Activated naive CD8-positive, alpha-beta T cell (primary cell): ENCODE measurements around the gene CREBBP.
"Not testable (repeated sequence)": the region's sequence is repeated elsewhere in the genome, so short reads cannot be mapped to it uniquely, and the experiment has no call there.

ENCODE experiments used
- H3K27ac Mint-ChIP-seq: one replicate; pipeline ENCODE4 v1.8.0; 2021; ENCODE audit warnings: mixed read lengths
- H3K27me3 Mint-ChIP-seq: one replicate; pipeline ENCODE4 v1.8.0; 2021; ENCODE audit warnings: mixed read lengths
- H3K36me3 Mint-ChIP-seq: one replicate; pipeline ENCODE4 v1.8.0; 2021; ENCODE audit warnings: mixed read lengths
- H3K4me1 Mint-ChIP-seq: one replicate; pipeline ENCODE4 v1.8.0; 2021; ENCODE audit warnings: low read depth, mixed read lengths
- H3K4me3 Mint-ChIP-seq: one replicate; pipeline ENCODE4 v1.8.0; 2021; ENCODE audit warnings: mild to moderate bottlenecking, mixed read lengths
- H3K9me3 Mint-ChIP-seq: one replicate; pipeline ENCODE4 v1.8.0; 2021; ENCODE audit warnings: low read depth, mixed read lengths

Gene CREBBP

DNA sequence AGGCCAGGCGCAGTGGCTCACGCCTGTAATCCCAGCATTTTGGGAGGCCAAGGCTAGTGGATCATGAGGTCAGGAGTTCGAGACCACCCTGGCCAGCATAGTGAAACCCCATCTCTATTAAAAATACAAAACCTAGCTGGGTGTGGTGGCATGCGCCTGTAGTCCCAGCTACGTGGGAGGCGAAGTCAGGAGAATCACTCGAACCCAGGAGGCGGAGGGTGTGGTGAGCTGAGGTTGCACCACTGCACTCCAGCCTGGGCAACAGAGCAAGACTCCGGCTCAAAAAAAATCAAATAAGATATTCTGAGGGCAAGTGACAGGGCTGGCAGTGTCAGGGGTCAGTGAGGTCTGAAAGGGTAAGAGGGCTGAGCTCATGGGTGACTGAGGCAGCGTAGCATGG is 166.1 kb downstream of the CREBBP start:
- not testable (repeated sequence) for H3K27me3 Mint-ChIP-seq, H3K36me3 Mint-ChIP-seq, H3K9me3 Mint-ChIP-seq, H3K27ac Mint-ChIP-seq
- peaks cover 44% of the 10 kb centered on the region for H3K4me1 Mint-ChIP-seq
- H3K4me3 Mint-ChIP-seq = peak overlapping the region; percentile 82

DNA sequence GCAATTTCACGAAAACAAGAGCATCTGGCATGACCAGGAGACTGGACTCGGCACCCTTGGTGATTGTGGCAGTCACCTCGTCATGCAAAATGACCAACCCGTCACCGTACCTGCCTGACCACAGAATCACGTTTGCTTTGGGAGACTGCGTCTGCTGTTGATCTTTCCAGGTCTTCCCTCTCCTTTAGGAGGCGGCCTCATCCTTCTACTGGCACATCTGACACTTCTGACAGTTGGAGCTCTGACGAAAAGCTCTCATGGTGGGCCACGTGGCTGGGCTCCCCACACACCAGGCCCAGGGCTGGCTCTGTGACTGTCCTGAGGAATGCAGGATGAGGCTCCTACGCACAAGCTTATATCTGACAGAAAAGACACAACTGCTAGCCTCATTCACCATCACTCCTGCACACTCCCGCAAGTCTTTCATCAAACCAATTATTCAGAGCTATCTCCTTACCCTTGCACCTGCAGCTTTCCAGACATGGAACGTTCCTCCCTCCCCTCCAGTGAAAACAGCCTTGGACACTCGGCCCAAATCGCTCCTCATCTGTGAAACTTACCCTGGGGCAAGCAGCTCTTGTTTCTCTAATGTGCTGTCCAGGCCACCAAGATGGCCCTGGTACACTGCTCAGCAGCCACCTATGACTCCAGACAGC is 166.8 kb downstream of the CREBBP start:
- H3K4me1 Mint-ChIP-seq = peaks cover 44% of the 10 kb centered on the region
- peak overlapping the region; percentile 41 for H3K27ac Mint-ChIP-seq
- H3K9me3 Mint-ChIP-seq = no peaks in the 10 kb centered on the region
- H3K27me3 Mint-ChIP-seq = no peaks in the 10 kb centered on the region
- peaks cover 5% of the 10 kb centered on the region for H3K36me3 Mint-ChIP-seq
- H3K4me3 Mint-ChIP-seq = peak overlapping the region; percentile 45

DNA sequence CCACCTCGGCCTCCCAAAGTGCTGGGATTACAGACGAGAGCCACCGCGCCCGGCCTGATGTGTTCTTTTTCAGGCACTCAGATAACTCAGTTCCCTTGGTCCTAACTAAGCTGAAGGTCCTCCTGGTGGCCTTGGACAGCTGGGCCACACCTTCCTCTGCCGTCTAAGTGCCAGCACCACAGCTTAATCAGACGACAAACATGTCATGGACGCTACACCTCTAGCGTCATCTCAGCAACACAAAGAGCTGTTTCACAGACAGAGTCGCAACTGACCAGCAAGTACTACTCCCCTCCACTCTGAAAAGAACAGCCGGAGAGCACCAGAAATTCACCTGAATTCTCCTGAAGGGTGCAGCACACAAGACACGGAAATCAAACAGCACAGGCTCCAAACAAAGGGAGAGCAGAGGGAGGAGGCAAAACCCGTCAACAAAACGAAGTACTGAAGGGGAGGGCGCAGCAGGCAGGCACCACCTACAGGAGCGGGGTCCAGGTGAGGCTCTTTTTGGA is 167.6 kb downstream of the CREBBP start:
- H3K36me3 Mint-ChIP-seq = peaks cover 5% of the 10 kb centered on the region
- no peaks in the 10 kb centered on the region for H3K27me3 Mint-ChIP-seq
- no peaks in the 10 kb centered on the region for H3K9me3 Mint-ChIP-seq
- H3K4me3 Mint-ChIP-seq = peak overlapping the region; percentile 13
- H3K27ac Mint-ChIP-seq = peak overlapping the region; percentile 76
- peaks cover 41% of the 10 kb centered on the region for H3K4me1 Mint-ChIP-seq

DNA sequence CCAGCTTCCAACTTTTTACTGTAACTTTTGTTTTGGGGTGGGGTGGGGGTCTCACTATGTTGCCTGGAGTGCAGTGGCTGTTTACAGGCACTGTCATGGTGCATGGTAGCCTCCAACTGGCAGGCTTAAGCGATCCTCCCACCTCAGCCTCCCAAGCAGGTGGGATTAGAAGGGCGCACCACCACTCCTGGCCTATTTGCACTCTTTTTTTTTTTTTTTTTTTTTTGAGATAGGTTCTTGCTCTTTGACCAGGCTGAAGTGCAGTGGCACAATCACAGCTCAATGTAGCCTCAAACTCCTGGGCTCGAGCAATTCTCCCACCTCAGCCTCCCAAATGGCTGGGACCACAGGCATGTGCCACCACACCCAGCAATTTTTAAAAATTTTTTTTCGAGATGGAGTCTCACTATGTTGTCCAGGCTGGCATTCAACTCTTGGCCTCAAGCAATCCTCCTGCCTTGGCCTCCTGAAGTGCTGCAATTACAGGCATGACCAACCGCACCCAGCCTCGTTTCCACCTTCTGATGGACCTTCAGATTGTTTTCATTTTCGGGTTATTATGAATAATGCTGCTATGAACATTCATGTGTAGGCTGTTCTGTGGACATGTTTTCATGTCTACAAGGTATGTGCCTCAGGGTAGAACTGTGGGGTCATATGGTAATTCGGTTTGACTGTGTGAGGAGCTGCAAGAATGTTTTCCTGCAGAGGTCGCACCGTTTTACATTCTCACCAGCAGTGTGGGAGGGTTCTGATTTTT is 174.1 kb downstream of the CREBBP start:
- no peaks in the 10 kb centered on the region for H3K27me3 Mint-ChIP-seq
- H3K4me1 Mint-ChIP-seq = peaks cover 10% of the 10 kb centered on the region
- H3K4me3 Mint-ChIP-seq = no peak overlapping the region
- no peak overlapping the region for H3K27ac Mint-ChIP-seq
- peaks cover 5% of the 10 kb centered on the region for H3K36me3 Mint-ChIP-seq
- no peaks in the 10 kb centered on the region for H3K9me3 Mint-ChIP-seq

DNA sequence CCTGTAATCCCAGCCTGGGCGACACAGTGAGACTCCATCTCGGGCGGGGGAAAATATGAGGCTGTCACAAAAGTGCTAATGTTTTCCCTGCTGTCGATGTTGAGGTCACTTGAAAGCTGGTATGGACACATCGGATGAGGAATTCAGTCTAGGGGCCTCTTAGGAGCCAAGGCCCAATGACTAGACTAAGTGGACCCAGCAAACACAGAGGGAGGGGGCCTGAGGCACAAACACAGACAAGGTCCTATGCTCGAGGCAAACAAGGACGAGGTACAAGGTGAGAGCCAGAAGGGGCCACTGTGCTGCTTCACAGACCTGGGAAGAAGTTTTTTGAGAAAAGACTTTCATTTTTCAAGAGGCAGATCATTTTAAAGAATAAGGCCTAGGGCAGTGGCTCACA is 178.4 kb downstream of the CREBBP start:
- no peaks in the 10 kb centered on the region for H3K9me3 Mint-ChIP-seq
- H3K4me1 Mint-ChIP-seq = peaks cover 16% of the 10 kb centered on the region
- H3K27ac Mint-ChIP-seq = no peak overlapping the region
- no peaks in the 10 kb centered on the region for H3K27me3 Mint-ChIP-seq
- peaks cover 5% of the 10 kb centered on the region for H3K36me3 Mint-ChIP-seq
- no peak overlapping the region for H3K4me3 Mint-ChIP-seq

DNA sequence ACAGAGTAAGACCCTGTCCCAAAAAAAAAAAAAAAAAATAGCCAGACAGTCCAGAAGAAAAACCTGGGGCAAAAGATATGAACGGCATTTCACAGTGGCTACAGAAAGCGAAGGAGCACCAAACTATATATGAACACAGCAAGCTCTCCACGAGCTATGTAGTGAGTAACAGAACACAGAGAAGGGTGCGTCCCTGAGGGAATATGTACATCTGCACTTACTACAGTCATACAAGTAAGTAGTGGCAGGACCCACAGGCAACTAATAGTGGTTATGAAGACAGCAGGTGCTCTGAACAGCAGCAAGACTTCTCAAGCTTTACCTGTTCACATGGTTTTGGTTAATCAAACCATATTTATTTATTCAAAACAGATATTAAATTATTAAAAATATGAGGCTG is 179.0 kb downstream of the CREBBP start:
- no peak overlapping the region for H3K4me3 Mint-ChIP-seq

DNA sequence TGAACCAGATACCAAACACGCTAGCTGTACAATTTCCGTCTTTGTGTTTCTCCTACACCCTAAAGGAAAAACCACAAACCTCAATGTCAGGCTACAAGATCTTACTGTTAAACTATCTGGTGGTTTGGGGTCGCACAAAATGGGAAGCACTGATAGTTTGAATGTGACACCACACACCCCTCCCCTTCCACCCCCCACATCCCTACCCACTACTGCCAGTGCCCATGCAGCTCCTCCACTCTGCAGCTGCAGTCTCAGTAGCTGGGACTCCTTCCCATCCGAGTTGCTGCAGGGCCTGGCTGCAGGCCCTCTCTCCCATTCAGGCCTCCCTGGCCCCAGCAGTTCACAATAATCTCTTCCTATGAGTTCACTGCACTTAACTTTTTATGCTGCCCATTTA is 181.6 kb downstream of the CREBBP start:
- Mint-ChIP-seq H3K4me3 (no peak overlapping the region), H3K27ac (no peak overlapping the region)

More for the DNA sequence above, 179.0 kb downstream of the CREBBP start:
- Mint-ChIP-seq H3K36me3 (peaks cover 5% of the 10 kb centered on the region), H3K4me1 (peaks cover 16% of the 10 kb centered on the region), H3K9me3 (no peaks in the 10 kb centered on the region), H3K27ac (no peak overlapping the region), H3K27me3 (no peaks in the 10 kb centered on the region)

DNA sequence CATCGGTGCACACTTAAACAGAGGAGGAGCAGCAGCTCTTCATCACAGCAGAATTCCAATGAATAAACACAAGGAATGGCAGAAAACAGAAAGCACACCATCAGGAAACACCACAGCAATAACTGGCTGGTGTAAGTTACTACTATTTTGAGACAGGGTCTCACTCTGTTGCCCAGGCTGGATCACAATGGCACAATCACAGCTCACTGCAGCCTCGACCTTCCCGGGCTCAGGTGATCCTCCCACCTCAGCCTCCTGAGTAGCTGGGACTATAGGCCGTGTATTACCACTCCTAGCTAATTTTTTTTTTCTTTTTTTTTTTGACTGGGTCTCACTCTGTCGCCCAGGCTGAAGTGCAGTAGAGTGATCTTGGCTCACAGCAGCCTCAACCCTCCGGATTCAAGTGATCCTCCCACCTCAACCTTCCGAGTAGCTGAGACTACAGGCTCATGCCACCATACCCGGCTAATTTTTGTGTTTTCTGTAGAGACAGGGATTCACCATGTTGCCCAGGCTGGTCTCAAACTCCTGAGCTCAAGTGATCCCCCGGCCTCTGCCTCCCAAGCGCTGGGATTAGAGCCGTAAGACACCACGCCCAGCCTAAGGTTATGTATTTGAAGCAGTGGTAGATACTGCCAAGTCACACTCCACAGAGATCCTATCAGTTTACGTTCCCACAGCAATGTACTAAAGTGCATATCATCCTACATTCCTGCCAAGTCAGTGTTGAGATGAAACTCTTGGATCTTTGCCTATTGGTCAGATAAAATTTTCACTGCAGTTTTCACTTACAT is 183.9 kb downstream of the CREBBP start:
- Mint-ChIP-seq H3K9me3 (no peaks in the 10 kb centered on the region), H3K36me3 (no peaks in the 10 kb centered on the region), H3K4me3 (no peak overlapping the region)

More for the DNA sequence above, 181.6 kb downstream of the CREBBP start:
- H3K27me3 Mint-ChIP-seq = no peaks in the 10 kb centered on the region
- H3K4me1 Mint-ChIP-seq = peaks cover 17% of the 10 kb centered on the region
- H3K36me3 Mint-ChIP-seq = peaks cover 5% of the 10 kb centered on the region
- H3K9me3 Mint-ChIP-seq = no peaks in the 10 kb centered on the region

DNA sequence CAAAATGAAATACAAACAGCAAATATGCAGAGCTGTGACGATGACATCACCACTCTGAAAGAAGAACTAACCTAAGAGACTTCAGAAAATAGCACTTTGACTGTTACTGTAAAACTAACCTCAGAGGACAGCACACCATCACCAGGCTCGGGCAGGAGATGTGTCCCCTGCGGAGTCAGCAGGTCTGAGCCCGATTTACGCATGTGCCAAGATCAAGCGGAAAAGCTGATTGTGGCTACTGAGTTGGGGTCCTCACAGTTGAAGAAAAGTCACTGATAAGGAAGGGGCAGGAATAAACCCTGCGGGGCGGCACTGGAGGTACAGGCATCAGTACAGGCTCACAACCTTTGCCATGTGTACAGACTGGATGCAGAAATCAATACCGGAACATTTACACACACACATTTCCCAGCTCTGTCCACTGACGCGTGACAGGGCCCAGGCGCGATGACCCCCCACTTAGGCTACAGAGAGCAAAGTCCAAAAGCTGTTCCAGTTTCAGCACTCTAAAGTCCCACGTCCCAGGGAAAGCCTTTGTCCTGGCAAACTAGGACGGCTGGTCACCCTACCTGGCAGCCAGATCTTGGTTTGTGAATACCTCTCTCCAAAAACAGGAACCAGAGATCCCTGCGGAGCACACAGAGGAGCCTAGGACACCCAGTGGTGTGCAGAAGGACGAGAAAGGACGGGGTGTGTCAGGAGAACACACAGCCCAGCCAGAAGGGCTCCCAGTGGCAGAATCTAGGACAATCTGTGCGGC is 184.7 kb downstream of the CREBBP start:
- Mint-ChIP-seq H3K4me3 (no peak overlapping the region), H3K9me3 (no peaks in the 10 kb centered on the region), H3K27ac (no peak overlapping the region), H3K36me3 (no peaks in the 10 kb centered on the region), H3K27me3 (no peaks in the 10 kb centered on the region), H3K4me1 (peaks cover 14% of the 10 kb centered on the region)

More for the DNA sequence above, 183.9 kb downstream of the CREBBP start:
- H3K4me1 Mint-ChIP-seq = peaks cover 14% of the 10 kb centered on the region
- no peak overlapping the region for H3K27ac Mint-ChIP-seq
- no peaks in the 10 kb centered on the region for H3K27me3 Mint-ChIP-seq

DNA sequence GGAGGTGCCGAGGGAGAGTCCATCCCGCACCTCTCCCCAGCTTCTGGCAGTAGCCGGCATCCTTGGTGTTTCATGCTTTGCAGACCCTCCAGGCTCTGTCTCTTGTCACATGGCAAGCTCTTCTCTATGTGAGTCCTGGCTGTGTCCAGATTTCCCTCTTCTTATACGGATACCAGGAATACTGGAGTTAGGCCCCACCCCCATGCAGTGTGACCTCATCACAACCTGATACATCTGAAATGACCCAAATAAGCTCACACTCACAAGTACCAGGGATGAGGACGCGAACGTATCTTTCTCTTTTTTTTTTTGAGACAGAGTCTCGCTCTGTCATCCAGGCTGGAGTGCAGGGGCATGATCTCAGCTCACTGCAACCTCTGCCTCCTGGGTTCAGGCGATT is 186.5 kb downstream of the CREBBP start:
- Mint-ChIP-seq H3K9me3 (no peaks in the 10 kb centered on the region), H3K27ac (no peak overlapping the region), H3K27me3 (no peaks in the 10 kb centered on the region), H3K4me1 (peaks cover 14% of the 10 kb centered on the region), H3K36me3 (peaks cover 4% of the 10 kb centered on the region), H3K4me3 (no peak overlapping the region)

DNA sequence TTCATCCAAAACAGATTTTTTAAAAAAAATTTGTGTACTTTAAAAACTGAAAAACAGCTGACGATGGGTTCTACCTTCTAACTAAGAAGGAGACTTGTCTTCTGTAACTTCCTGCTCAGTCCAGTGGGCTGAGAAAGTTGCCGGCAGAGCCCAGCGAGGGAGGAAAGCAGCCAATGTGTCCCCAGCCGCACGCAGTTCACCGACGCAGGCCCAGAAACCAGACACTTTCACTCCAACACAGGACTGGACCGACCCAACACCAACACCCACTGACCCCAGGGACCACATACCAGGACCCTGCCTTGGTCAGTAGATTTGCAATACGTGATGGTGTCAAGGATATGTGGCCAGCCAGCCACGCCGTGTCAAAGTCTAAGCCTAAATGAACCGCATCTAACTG is 188.8 kb downstream of the CREBBP start:
- H3K4me1 Mint-ChIP-seq = peaks cover 10% of the 10 kb centered on the region
- peaks cover 8% of the 10 kb centered on the region for H3K36me3 Mint-ChIP-seq
- no peaks in the 10 kb centered on the region for H3K9me3 Mint-ChIP-seq
- no peak overlapping the region for H3K27ac Mint-ChIP-seq
- H3K27me3 Mint-ChIP-seq = no peaks in the 10 kb centered on the region
- H3K4me3 Mint-ChIP-seq = no peak overlapping the region

DNA sequence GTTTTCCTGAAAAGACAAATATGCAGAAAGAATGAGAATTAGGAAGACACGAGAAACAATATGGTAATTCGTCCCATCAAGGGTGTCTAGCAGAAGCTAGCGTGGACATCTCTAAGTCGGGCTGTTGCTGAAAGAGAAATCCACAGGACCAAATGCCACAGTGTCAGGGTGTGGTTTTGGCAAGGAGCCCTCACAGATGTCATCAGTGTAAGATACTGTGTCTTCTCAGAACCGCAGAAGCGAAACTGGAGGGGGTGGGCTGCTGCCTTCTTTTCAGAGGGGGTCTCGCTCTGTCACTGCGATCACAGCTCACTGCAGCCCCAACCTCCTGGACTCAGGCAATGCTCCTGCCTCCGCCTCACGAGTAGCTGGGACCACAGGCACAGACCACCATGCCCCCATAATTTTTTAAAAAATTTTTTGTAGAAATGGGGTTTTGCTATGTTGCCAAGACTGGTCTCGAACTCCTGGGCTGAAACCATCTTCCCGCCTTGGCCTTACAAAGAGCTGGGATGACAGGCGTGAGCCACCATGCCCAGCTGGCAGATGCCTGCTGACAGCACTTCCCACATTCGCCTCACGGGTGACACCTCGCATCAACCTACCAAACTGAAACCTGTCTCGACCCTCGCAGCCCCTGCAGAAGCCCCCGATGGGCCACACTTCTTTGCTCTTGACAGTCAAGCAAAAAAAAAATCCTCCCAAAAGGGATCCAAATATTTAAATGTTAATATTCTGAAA is 189.4 kb downstream of the CREBBP start:
- Mint-ChIP-seq H3K36me3 (peaks cover 8% of the 10 kb centered on the region), H3K27ac (no peak overlapping the region), H3K27me3 (no peaks in the 10 kb centered on the region), H3K9me3 (no peaks in the 10 kb centered on the region), H3K4me3 (no peak overlapping the region), H3K4me1 (peaks cover 10% of the 10 kb centered on the region)

DNA sequence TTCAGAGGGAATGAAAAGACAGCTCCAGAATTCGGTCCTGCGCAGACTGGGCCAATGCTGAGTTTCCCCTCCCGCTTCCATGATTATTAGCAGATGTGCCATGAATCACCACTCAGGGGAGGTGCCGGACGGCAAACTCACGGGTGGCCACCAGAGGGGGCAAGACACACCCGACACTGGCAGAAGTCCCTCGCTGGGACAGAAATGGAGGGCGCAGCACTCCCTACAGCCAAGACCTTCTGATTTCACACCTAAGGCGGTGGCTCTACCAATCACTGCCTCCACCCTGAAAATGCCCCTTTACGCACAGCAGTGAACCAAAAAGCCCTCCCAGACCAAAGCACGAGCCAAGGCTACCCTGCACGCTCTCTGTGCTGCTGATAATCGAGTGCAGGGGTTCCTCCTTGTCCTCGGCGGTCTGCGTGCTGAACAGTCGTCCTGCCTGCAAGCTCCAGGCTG is 190.0 kb downstream of the CREBBP start:
- no peak overlapping the region for H3K4me3 Mint-ChIP-seq
- H3K9me3 Mint-ChIP-seq = no peaks in the 10 kb centered on the region
- peak overlapping the region; percentile 28 for H3K27ac Mint-ChIP-seq
- peaks cover 8% of the 10 kb centered on the region for H3K4me1 Mint-ChIP-seq
- no peaks in the 10 kb centered on the region for H3K27me3 Mint-ChIP-seq
- H3K36me3 Mint-ChIP-seq = peaks cover 8% of the 10 kb centered on the region

DNA sequence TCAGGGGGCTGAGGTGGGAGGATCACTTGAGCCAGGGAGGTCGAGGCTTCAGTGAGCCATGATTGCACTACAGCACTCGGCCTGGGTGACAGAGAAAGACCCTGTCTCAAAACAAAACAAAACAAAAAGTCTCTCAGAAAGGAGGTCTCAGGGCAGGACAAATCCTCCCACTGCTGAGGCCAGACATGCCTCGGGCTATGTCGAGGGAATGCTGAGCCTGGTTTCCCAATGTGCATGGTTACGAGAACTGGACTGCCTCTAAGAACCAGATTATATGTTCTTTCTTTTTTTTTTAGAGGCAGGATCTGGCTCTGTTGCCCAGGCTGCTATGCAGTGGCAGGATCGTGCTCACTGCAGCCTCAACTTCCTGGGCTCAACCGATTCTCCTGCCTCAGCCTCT is 190.8 kb downstream of the CREBBP start:
- H3K4me1 Mint-ChIP-seq = peaks cover 7% of the 10 kb centered on the region
- H3K9me3 Mint-ChIP-seq = no peaks in the 10 kb centered on the region
- no peaks in the 10 kb centered on the region for H3K27me3 Mint-ChIP-seq
- H3K27ac Mint-ChIP-seq = no peak overlapping the region
- peaks cover 8% of the 10 kb centered on the region for H3K36me3 Mint-ChIP-seq
- H3K4me3 Mint-ChIP-seq = no peak overlapping the region
